HG02981 (cell line): ENCODE measurements around the gene ABCB7.
"Not testable (repeated sequence)": the region's sequence is repeated elsewhere in the genome, so short reads cannot be mapped to it uniquely, and the experiment has no call there.

ENCODE experiments used
- ATAC-seq: cut with Tn5 transposase; IDR thresholded peaks from one replicate; pipeline ENCODE4 v1.9.1; 2021; ENCODE audit warnings: mild to moderate bottlenecking, moderate library complexity; ENCODE audit not compliant: unreplicated experiment

Gene ABCB7

DNA sequence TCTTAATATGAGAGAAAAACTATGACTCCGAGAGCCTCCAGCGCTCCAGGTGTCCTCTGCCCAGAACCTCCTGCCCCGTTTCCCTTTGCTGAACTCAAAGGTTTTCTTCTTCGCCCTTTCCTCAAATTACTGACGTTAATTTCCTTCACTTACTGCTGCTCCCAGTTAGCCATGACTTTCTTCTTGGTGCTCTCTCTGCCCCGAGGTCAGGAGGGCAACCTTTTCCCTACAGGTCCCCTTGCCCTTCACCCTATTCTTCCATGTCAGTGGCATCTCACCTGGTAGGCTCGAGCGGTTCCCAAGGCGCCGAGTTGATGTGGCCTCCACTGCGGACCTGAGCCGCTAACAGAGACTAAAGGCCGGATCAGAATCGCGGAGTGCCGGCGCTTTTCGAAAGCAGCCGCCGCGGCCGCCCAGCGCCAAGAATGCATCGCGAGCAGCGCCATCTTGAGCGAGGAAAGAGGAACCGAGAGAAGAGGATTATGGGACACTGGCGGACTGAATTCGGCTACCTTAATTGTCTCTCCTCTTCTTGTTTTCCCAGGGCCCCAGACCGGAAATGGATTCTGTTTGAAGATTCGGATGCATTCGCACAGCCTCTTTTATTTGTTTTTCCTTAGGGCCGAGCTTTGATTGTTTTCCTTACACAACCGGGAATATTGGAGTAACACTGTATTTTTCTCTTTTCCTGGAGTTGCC is at the start of gene ABCB7:
Gene ABCB7 (minus strand): TSS at position 457 of the 699 bp plus-strand sequence. CDS start 11 bp downstream, at position 446.
- peak; percentile 88 for ATAC-seq

DNA sequence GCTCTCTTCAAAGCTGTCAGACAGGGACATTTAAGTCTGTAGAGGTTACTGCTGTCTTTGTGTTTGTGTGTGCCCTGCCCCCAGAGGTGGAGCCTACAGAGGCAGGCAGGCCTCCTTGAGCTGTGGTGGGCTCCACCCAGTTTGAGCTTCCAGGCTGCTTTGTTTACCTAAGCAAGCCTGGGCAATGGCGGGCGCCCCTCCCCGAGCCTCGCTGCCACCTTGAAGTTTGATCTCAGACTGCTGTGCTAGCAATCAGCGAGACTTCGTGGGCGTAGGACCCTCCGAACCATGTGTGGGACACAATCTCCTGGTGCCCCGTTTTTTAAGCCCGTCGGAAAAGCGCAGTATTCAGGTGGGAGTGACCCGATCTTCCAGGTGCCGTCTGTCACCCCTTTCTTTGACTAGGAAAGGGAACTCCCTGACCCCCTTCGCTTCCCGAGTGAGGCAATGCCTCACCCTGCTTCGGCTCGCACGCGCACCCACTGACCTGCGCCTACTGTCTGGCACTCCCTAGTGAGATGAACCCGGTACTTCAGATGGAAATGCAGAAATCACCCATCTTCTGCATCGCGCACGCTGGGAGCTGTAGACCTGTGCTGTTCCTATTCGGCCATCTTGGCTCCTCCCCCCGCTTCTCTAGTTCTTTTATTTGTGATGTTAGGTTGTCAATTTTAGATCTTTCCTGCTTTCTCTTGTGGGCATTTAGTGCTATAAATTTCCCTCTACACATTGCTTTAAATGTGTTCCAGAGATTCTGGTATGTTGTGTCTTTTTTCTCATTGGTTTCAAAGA is 32.5 kb upstream of the ABCB7 start:
- ATAC-seq = not testable (repeated sequence)

DNA sequence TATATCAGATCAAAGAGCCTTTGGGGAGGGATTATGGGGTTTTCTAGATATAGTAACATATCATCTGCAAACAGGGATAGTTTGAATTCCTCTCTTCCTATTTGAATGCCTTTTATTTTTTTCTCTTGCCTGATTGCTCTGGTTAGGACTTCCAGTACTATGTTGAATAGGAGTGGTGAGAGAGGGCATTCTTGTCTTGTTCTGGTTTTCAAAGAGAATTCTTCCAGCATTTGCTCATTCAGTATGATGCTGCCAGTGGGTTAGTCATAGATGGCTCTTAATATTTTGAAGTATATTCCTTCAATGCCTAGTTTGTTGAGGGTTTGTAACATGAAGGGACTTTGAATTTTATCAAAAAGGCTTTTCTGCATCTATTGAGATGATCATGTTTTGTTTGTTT is 25.6 kb upstream of the ABCB7 start:
- no peak for ATAC-seq

DNA sequence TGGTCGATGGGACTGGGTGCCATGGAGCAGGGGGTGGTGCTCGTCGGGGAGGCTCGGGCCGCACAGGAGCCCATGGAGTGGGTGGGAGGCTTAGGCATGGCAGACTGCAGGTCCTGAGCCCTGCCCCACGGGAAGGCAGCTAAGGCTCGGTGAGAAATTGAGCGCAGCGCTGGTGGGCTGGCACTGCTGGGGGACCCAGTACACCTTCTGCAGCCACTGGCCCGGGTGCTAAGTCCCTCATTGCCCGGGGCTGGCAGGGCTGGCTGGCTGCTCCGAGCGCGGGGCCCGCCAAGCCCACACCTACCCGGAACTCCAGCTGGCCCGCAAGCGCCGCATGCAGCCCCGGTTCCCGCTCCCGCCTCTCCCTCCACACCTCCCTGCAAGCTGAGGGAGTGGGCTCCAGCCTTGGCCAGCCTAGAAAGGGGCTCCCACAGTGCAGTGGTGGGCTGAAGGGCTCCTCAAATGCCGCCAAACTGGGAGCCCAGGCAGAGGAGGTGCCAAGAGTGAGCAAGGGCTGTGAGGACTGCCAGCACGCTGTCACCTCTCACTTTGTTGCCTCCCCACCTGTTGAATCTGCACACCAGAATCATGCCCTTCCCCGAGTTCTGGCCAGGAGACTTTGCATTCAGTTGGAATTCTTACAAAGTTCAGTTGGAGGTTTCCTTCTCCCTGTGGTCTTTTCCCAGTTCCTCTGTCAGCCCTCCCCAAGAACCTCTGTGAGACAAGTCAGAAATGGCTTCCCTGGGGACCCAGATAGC is 23.6 kb upstream of the ABCB7 start:
- not testable (repeated sequence) for ATAC-seq

DNA sequence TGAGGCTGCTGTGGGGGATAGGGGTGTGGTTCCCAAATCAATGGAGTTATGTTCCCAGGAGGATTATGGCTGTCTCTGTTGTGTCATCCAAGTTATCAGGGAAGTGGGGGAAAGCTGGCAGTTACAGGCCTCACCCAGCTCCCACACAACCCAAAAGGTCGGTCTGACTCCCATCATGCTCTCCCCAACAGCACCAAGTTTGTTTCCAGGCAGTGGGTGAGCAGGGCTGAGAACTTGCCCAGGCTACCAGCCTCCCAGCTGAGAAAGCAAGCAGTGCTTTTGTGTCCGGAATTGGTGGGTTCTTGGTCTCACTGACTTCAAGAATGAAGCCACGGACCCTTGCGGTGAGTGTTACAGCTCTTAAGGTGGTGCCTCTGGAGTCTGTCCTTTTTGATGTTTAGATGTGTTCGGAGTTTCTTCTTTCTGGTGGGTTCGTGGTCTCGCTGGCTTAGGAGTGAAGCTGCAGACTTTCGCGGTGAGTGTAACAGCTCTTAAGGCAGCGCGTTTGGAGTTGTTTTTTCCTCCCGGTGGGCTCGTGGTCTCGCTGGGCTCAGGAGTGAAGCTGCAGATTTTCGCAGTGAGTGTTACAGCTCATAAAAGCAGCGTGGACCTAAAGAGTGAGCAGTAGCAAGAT is 16.3 kb upstream of the ABCB7 start:
- not testable (repeated sequence) for ATAC-seq

DNA sequence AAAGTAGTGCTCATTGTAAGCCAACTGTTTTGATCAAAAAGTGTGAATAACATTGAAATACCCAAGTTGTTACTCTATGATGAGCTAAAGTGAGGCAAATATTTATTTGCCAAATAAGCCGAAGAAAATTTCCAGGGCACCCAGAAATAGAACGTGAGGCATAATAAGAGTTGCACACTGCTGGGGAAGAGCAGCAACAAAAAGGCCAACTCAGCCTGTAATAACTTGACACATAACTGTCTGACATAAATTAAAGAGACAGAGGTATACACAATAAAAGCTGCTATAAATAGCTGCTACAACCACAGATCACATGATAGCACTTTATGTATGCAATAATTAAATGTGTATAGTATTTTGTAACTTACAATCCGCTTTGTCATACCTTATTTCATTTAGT is 2.0 kb upstream of the ABCB7 start:
- no peak for ATAC-seq

DNA sequence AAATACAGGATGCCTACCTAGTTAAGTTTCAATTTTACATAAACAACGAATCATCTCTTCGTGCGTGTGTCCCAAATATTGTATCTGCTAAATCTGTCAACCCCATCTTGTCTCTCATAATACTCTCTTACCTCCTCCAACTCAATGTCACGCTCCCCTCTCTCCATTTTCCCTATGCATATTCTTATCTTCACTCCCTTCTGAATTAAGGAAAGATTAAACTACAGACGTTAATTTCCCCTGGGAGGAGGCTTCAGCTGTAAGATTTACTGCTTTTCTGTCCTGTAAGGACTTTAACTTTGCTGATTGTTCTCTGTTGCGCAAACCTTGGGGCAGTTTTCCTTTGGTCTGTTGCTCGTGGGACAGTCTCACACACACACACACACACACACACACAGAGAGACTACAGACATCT is 455 bp upstream of the ABCB7 start:
- ATAC-seq = no peak

DNA sequence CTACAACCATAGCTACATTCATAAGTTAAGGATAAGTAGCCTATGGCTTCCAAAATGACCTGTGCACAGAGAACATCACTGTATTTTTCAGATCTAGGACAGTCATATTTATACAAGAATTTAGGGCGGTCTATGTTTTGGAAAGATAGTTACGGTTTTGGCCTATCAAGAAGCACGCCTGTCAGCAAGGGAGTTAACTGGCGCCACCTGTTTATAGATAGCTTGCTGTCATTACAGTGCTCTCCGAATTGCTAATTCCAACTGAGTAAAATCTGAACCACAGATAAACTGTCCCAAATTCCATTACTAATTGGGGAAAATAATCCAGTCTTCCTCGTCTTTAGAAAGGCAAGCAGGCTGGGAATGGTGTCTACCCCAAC is 646 bp downstream of the ABCB7 start:
- ATAC-seq = peak; percentile 32

DNA sequence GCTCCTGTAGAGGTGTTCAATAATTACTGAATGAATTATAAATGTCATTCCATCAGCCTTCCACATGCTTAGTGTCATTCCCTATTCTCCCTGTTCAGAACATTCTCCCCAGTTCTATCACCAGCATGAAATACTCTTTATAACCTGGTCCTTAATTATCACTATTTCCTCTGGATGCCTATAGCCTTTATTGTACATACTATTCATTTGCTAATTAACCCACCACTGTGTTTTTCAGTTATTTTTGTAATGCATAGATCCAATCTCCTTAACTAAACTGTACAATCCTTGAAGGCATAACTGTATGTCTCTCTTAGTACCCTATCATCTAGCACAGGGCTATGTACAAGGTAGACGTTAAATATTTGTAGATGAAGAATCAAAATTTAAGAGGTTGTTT is 1.2 kb downstream of the ABCB7 start:
- no peak for ATAC-seq

DNA sequence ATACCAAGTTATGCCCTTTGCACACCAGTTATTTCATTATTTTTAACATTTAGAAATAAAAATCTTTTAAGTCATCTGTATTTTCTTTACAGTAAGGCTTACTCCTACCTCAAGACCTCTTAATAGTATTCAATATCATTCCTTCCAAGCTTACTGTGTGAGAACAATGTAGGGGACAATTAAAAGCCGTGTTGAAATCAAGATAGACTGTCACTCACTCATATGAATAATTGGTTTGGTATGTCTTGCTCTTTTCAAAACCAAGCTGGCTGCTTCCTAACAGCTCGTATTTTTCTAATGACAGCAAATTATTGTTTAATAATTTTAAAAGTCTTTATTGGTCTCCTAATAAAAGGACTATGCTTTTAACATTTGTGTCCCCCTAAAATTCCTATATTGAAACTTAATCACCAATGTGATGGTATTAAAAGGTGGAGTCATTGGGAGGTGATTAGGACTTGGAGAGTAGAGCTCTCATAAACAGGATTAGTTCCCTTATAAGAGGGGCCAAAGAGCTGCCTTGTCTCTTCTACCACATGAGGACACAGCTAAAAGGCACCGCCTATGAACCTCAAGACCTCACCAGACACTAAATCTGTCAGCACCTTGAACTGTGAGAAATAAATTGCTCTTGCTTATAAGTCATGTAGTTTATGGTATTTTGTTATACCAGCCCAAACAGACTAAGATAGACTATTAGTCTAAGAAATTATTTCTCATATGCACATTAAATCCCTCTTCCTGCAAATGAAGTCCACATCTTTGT is 4.1 kb downstream of the ABCB7 start:
- ATAC-seq = no peak

DNA sequence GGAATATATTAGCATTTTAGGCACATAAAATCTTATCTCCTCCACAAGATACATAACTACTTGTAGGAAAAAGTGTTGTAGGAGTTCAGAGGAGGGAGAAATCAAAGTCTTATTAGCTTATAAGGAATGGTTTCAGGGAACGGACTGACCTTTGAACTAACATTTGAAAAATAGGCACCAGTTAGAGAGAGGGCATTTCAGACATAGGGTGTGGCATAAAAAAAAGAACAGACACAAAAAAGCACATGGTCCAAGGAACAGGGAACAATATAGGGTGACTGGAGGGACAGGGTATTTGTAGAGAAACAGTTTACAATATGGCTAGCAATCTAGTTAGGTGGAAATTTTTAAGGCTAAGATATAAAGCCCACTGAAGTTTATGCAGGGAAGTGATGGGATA is 6.4 kb downstream of the ABCB7 start:
- ATAC-seq = no peak

DNA sequence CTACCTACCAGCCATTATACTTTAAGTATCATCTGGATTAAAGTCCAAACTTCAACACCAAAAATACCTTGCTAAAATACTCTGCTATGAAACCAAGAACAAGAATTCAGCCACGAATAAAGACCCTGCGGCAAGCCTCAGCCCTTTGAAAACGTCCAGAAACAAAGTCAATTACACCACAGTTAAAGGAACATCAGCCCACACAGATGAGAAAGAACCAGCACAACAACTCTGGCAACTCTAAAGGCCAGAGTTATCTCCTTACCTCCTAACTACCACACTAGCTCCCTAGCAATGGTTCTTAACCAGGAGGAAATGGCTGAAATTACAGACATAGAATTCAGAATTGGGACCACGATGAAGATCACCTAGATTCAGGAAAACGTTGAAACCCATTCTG is 23.4 kb downstream of the ABCB7 start:
- no peak for ATAC-seq

DNA sequence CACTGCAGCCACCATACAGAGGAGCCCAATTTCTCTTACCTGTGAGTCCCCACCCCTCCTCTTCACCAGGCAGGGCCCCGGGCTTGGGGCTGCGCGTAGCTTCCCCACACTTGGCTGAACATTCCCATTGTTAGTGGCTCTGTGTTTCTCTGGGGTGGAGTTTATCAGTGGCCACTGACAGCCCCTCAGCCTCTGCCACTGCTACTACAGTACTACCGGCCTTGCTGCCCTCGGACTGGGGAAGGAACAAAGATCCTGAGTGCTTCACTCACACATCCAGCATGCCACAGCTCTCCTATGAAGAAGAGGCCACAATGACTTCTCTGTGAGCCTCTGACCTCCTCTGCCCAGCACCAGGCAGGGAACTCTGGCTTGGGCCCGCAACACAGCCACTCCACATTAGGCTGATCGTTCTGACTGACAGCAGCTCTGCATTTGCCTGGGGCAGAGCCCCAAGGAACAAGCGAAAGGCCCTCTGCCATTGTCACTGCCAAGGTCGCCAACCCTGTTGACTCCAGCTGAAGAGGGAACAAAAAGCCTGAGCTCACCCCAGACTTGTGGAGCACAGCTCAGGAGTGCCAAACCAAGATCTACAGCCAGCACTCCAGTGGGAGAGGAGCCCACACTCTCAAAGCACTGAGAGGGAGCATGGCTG is 24.0 kb downstream of the ABCB7 start:
- no peak for ATAC-seq

DNA sequence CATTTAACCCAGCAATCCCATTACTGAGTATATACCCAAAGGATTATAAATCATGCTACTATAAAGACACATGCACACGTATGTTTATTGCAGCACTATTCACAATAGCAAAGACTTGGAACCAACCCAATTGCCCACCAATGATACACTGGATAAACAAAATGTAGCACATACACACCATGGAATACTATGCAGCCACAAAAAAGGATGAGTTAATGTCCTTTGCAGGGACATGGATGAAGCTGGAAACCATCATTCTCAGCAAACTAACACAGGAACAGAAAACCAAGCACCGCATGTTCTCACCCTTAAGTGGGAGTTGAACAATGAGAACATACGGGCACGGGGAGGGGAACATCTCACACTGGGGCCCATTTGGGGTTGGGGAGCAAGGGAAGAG is 27.0 kb downstream of the ABCB7 start:
- ATAC-seq = not testable (repeated sequence)

DNA sequence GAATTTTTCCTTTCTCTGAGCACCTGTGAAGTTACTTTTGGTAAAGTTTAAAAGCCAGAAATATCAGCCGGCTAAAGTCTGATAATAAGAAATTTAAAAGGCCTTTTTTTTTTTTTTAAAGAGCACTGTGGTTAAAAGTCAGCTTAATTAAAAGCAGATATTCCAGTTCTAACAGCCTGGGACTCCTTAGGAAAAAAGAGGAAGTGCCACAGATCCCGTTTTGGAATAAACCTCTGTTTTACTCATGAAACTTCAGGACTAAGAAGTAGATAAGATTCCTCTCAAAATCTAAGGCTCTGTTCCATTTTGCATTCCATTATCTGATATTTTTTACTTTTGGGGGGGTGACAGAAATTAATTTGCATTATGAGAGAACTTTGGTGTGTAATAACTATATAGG is 37.8 kb downstream of the ABCB7 start:
- no peak for ATAC-seq

DNA sequence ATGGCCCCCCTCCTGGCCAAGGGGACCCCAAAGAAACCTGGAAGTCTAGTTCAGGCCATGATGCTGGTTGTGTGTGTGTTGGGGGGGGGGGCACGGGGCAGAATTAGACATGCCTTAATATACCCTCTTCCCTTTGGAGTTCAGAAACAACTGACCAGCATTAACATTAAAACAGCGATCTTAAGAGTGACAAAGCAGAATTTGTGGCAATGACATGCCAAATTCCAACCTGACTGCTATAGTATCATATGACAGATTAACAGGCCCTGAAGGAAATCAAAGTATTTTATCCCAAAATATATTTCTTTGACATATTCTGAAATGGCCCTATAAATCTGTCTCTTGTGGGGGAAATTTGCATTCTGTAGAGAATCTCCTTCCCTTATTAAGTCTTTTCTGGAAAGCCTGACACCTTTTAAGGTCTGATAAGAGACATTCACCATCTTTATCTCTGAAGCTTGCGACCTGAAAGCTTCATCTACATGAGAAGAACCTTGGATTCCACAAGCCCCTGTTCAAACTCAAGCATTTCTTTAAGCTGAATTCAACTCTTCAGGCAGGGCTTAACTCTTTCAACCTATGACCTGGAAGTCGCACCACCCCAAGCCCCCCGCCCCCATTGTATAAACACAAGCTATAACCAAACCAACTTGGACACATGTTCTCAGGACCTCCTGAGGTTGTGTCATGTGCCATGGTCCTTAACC is 40.2 kb downstream of the ABCB7 start:
- no peak for ATAC-seq

DNA sequence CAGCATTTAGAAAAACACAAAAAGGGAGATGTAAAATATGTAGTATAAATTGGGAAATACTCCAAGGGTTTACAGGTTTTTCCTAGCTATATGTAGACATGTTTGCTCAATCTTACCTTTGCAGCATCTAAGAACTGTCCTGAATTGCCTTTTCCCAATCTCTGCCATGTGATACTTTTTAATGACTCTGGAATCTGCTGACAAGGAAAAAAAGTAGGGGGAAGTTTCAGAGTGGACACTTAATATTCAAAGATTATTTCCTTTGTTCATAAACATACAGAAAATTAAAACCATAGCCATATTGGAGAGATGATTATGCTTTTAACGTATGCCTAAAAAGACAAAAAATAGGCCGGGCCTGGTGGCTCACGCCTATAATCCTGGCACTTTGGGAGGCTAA is 41.4 kb downstream of the ABCB7 start:
- no peak for ATAC-seq

DNA sequence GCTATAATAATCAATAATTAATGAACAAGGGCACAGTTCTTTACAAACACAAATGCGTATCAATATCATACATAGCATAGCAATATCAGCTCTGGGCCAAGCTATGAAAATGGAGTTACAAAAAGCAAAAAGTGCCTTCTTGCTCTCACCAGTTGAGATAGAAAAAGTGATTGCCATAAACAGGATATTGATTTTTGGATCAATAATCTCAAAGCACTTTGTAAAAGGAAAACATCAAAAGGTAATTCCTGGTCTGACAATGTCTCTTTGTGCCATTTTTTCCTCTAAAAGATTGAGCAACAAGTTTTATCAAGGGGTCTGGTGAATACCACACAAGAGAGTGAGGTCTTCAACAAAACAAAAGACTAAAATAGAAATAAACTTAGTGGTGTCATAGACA is 42.4 kb downstream of the ABCB7 start:
- no peak for ATAC-seq

DNA sequence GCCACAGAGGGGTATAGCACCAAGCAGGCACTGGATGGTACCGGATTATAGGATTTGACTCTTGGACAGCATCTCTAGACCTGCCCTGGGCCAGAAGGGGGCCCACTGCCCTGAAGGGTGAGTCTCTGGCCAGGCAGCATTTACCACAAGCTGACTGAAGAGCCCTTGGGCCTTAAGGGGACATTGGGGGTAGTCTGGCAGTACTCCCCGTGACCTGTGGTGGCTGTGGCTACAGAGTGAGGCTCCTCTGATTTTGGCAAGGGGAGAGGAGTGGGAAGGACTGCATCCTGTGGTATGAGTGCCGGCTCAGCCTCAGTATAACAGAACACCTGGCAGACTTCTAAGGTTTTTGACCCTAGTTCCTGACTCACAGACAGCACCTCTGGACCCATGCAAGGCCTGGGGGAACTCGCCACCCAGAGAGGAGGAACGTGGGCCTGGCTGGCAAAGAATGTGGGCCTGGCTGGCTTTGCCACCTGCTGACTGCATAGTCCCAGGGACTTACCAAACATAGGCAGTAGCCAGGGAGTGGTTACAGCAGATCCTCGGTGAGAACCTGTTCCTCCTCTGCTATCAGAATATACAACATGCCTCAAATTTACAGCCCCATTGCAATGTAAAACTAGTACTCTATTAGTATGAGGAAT is 48.1 kb downstream of the ABCB7 start:
- no peak for ATAC-seq
